Breast epithelium (tissue), 4 donors: ENCODE data around the gene ARFIP1. TPM values are rescaled to one million over a fixed set of nuclear protein-coding genes. Genes with fewer than 3 reads are reported as not detected.

Experiments
- DNase-seq, 2 donors: peaks; one replicate each; pipeline ENCODE4 v3.0.0-alpha.2; 2019; ENCODE audit warnings: low spot score in 2 of 2
- H3K27ac ChIP-seq, 2 donors: fragments of 200-600 bp; sonication (generic) in 1 of 2; one replicate each; pipeline ENCODE4 v1.5.1; 2016 to 2019; ENCODE audit warnings: mild to moderate bottlenecking in 1 of 2
- H3K27me3 ChIP-seq, 2 donors: fragments of 200-600 bp; sonication (generic) in 1 of 2; one replicate each; pipeline versions ENCODE4 v1.5.1 to v1.6.0; 2017 to 2019; ENCODE audit warnings: control low read depth in 1 of 2, mild to moderate bottlenecking in 1 of 2
- H3K36me3 ChIP-seq: fragments of 200-600 bp; one replicate; pipeline ENCODE4 v1.5.1; 2019
- H3K4me1 ChIP-seq, 2 donors: fragments of 200-600 bp; sonication (generic); one replicate each; pipeline ENCODE4 v1.5.1; 2016 to 2019; ENCODE audit warnings: control low read depth in 1 of 2
- H3K4me3 ChIP-seq, 3 donors: fragments of 200-600 bp; sonication (generic); 1 replicate in 2 of 3; 2 replicates in 1 of 3; pipeline ENCODE4 v1.5.1; 2016 to 2019; ENCODE audit warnings: mild to moderate bottlenecking in 3 of 3, moderate library complexity in 2 of 3
- H3K9me3 ChIP-seq, 2 donors: fragments of 200-600 bp; sonication (generic) in 1 of 2; one replicate each; pipeline ENCODE4 v1.5.1; 2016 to 2019; ENCODE audit warnings: control low read depth in 1 of 2
- CTCF ChIP-seq, 3 donors: fragments of 450-650 bp; IDR thresholded peaks; one replicate each; pipeline ENCODE4 v1.5.1; 2016 to 2017; ENCODE audit warnings: antibody characterized with exemption in 3 of 3, mild to moderate bottlenecking in 3 of 3, moderate library complexity in 3 of 3
- POLR2A ChIP-seq: fragments of 450-650 bp; IDR thresholded peaks from one replicate; pipeline ENCODE4 v1.6.1; 2016; ENCODE audit warnings: antibody characterized with exemption, mild to moderate bottlenecking, moderate library complexity
- POLR2AphosphoS5 ChIP-seq, 3 donors: sonication (generic); formaldehyde crosslinking; IDR thresholded peaks; one replicate each; pipeline ENCODE4 v1.6.1; 2017; ENCODE audit warnings: antibody characterized with exemption in 3 of 3
- intact Hi-C: fragments of 100-400 bp; cut with DNase I; formaldehyde crosslinking; loops from one replicate; pipeline ENCODE4 v1.15.1; 2023; ENCODE audit warnings: low total_unique reads
- total RNA-seq, 3 donors: library from RNA; depleted of rRNA; stranded (reverse); fragments of >200 nt; gene quantifications; one replicate each; pipeline ENCODE4 v1.1.0, GENCODE V29; 2016

ARFIP1 gene
- total RNA-seq, 3 donors from 2014 or later, result 25.3 to 54.9 (median 39.0) TPM

- no peak for DNase-seq
- H3K4me3 ChIP-seq, result no peak overlapping the region
- intact Hi-C loops, result no loop called here
- no peaks in the 10 kb centered on the region for H3K9me3 ChIP-seq
- no peak for TF ChIP-seq POLR2AphosphoS5 (IDR thresholded peaks at IDR 0.05)
- TF ChIP-seq POLR2A, result no peak
- H3K27me3 ChIP-seq, result no peaks in the 10 kb centered on the region
- H3K27ac ChIP-seq, result no peak overlapping the region
- H3K4me1 ChIP-seq, result no peaks in the 10 kb centered on the region
- no peaks in the 10 kb centered on the region for H3K36me3 ChIP-seq
These were observed 147.2 kb downstream of the ARFIP1 start for GRCh38 chr4:152926959-152927358.

GRCh38 chr4:152927737-152928136 lies 148.0 kb downstream of the ARFIP1 start:
- H3K27ac ChIP-seq, result no peak overlapping the region
- H3K4me3 ChIP-seq, result no peak overlapping the region
- TF ChIP-seq POLR2A, result no peak
- no peak for TF ChIP-seq CTCF (IDR thresholded peaks at IDR 0.05)
- TF ChIP-seq POLR2AphosphoS5 (IDR thresholded peaks at IDR 0.05), result no peak
- no peak for DNase-seq
- no peaks in the 10 kb centered on the region for H3K4me1 ChIP-seq
- H3K9me3 ChIP-seq, result no peaks in the 10 kb centered on the region
- intact Hi-C loops, result no loop called here
- no peaks in the 10 kb centered on the region for H3K27me3 ChIP-seq
- H3K36me3 ChIP-seq, result no peaks in the 10 kb centered on the region

- no peaks in the 10 kb centered on the region for H3K9me3 ChIP-seq
- intact Hi-C loops, result no loop called here
- no peaks in the 10 kb centered on the region for H3K4me1 ChIP-seq
- DNase-seq, result no peak
- no peak overlapping the region for H3K4me3 ChIP-seq
- no peak overlapping the region for H3K27ac ChIP-seq
- no peaks in the 10 kb centered on the region for H3K36me3 ChIP-seq
- no peak for TF ChIP-seq CTCF (IDR thresholded peaks at IDR 0.05)
- no peak for TF ChIP-seq POLR2A
- TF ChIP-seq POLR2AphosphoS5 (IDR thresholded peaks at IDR 0.05), result no peak
- H3K27me3 ChIP-seq, result no peaks in the 10 kb centered on the region
These were observed 148.5 kb downstream of the ARFIP1 start for GRCh38 chr4:152928286-152928685.

GRCh38 chr4:152929888-152930287 lies 150.1 kb downstream of the ARFIP1 start:
- no peak overlapping the region for H3K27ac ChIP-seq
- H3K4me3 ChIP-seq, result no peak overlapping the region
- DNase-seq, result no peak

GRCh38 chr4:152935143-152935542 lies 155.4 kb downstream of the ARFIP1 start:
- Histone ChIP-seq H3K27me3 (no peaks in the 10 kb centered on the region), H3K27ac (peak overlapping the region; percentile 89 to 93), H3K4me3 (peak overlapping the region in 2 of 3 donors; percentile 79 to 82), H3K36me3 (no peaks in the 10 kb centered on the region), H3K9me3 (no peaks in the 10 kb centered on the region), H3K4me1 (no peaks in the 10 kb centered on the region)
- DNase-seq, result peak; percentile 36 to 61
- TF ChIP-seq POLR2AphosphoS5 (IDR thresholded peaks at IDR 0.05) (no peak), POLR2A (no peak)
- intact Hi-C loops, result no loop called here

More at GRCh38 chr4:152929888-152930287, 150.1 kb downstream of the ARFIP1 start:
- H3K4me1 ChIP-seq, result no peaks in the 10 kb centered on the region
- no peaks in the 10 kb centered on the region for H3K9me3 ChIP-seq
- TF ChIP-seq CTCF (IDR thresholded peaks at IDR 0.05) (no peak), POLR2A (no peak), POLR2AphosphoS5 (IDR thresholded peaks at IDR 0.05) (no peak)
- H3K36me3 ChIP-seq, result no peaks in the 10 kb centered on the region
- intact Hi-C loops, result no loop called here
- H3K27me3 ChIP-seq, result no peaks in the 10 kb centered on the region

GRCh38 chr4:152935631-152936445 lies 156.1 kb downstream of the ARFIP1 start, which contains the start of gene FHDC1:
Gene FHDC1 (plus strand): TSS chr4:152936323. CDS start chr4:152943058, 6,735 bp downstream.
- Histone ChIP-seq H3K36me3 (no peaks in the 10 kb centered on the region), H3K4me1 (no peaks in the 10 kb centered on the region), H3K4me3 (peak within 1 kb of the TSS; percentile 69 to 82 (median 79)), H3K27me3 (no peaks in the 10 kb centered on the region), H3K9me3 (no peaks in the 10 kb centered on the region), H3K27ac (peak within 1 kb of the TSS; percentile 89 to 93)
- intact Hi-C loops, result no loop called here
- peak; percentile 76 to 84 for DNase-seq
- TF ChIP-seq POLR2A (no peak), POLR2AphosphoS5 (IDR thresholded peaks at IDR 0.05) (peak in 2 of 3 donors; percentile 42 to 75)
